ENCODE data around the gene SUN5.

- TF ChIP-seq CREB1 (IDR thresholded peaks at IDR 0.05; ENCODE audit: low read depth) = no peak
- no peak for TF ChIP-seq EP300 (IDR thresholded peaks at IDR 0.05; ENCODE audit: borderline replicate concordance)
- TF ChIP-seq YY1 (IDR thresholded peaks at IDR 0.05; ENCODE audit: low read depth) = no peak
These were observed 15.4 kb upstream of the SUN5 start for GRCh38 chr20:33019465-33020277.

All from Ishikawa (cell line).